ENCODE data around the gene KIFAP3.
A peak's percentile ranks its signal among the peaks of the same experiment; 100 is the strongest.
"Not testable (repeated sequence)": the region's sequence is repeated elsewhere in the genome, so short reads cannot be mapped to it uniquely, and the experiment has no call there.

The KIFAP3 gene

GRCh38 chr1:170068923-170069322 lies 5.6 kb downstream of the KIFAP3 start:
- H3K27me3 ChIP-seq, result no peaks in the 10 kb centered on the region
- H3K4me1 ChIP-seq, result peaks cover 0 to 61% (median 11%) of the 10 kb centered on the region in 4 donors
- H3K9me3 ChIP-seq, result no peaks in the 10 kb centered on the region
- DNase-seq, result no peak
- no peaks in the 10 kb centered on the region for H3K36me3 ChIP-seq
- peak overlapping the region in 1 of 2 donors; percentile 2 for H3K4me3 ChIP-seq
- peak overlapping the region; percentile 18 to 28 for H3K27ac ChIP-seq
- intact Hi-C loops (cut with DNase I; ENCODE audit: low total_unique reads), result loop anchor here (5.0 to 10.0 kb wide), 2 partner anchors 54 to 598 kb away; no protein-coding TSS in a partner anchor
- TF ChIP-seq CTCF (IDR thresholded peaks at IDR 0.05), result no peak

GRCh38 chr1:170067253-170067819 lies 7.2 kb downstream of the KIFAP3 start:
- peak overlapping the region in 1 of 2 donors; percentile 16 for H3K27ac ChIP-seq
- H3K27me3 ChIP-seq, result no peaks in the 10 kb centered on the region

GRCh38 chr1:170064821-170065220 lies 9.7 kb downstream of the KIFAP3 start:
- H3K4me1 ChIP-seq, result peaks cover 0 to 42% (median 9%) of the 10 kb centered on the region in 4 donors
- intact Hi-C loops (cut with DNase I; ENCODE audit: low total_unique reads), result loop anchor here (5.0 to 10.0 kb wide), 2 partner anchors 50 to 602 kb away; no protein-coding TSS in a partner anchor
- H3K4me3 ChIP-seq, result no peak overlapping the region
- no peaks in the 10 kb centered on the region for H3K9me3 ChIP-seq
- no peak for TF ChIP-seq CTCF (IDR thresholded peaks at IDR 0.05)
- H3K36me3 ChIP-seq, result no peaks in the 10 kb centered on the region
- H3K27ac ChIP-seq, result no peak overlapping the region
- no peak for DNase-seq
- no peaks in the 10 kb centered on the region for H3K27me3 ChIP-seq

More at GRCh38 chr1:170067253-170067819, 7.2 kb downstream of the KIFAP3 start:
- no peak for DNase-seq
- H3K9me3 ChIP-seq, result no peaks in the 10 kb centered on the region
- peaks cover 0 to 50% (median 12%) of the 10 kb centered on the region in 4 donors for H3K4me1 ChIP-seq
- no peak for TF ChIP-seq CTCF (IDR thresholded peaks at IDR 0.05)
- no peaks in the 10 kb centered on the region for H3K36me3 ChIP-seq
- no peak overlapping the region for H3K4me3 ChIP-seq
- intact Hi-C loops (cut with DNase I; ENCODE audit: low total_unique reads), result loop anchor here (5.0 to 10.0 kb wide), 2 partner anchors 53 to 600 kb away; no protein-coding TSS in a partner anchor

- Histone ChIP-seq H3K4me3 (no peak overlapping the region), H3K27ac (no peak overlapping the region), H3K9me3 (no peaks in the 10 kb centered on the region), H3K27me3 (no peaks in the 10 kb centered on the region), H3K4me1 (peaks cover 0 to 28% (median 9%) of the 10 kb centered on the region in 4 donors), H3K36me3 (no peaks in the 10 kb centered on the region)
- TF ChIP-seq CTCF (IDR thresholded peaks at IDR 0.05), result no peak
- intact Hi-C loops (cut with DNase I; ENCODE audit: low total_unique reads), result loop anchor here (10.0 kb wide), 1 partner anchor 48 kb away; no protein-coding TSS in a partner anchor
- no peak for DNase-seq
Measured at GRCh38 chr1:170063109-170063826, 11.2 kb downstream of the KIFAP3 start.

- H3K27me3 ChIP-seq, H3K27ac ChIP-seq, H3K4me3 ChIP-seq, H3K36me3 ChIP-seq, H3K9me3 ChIP-seq, DNase-seq: not testable (repeated sequence)
- peaks cover 0 to 20% (median 3%) of the 10 kb centered on the region in 4 donors for H3K4me1 ChIP-seq
- intact Hi-C loops (cut with DNase I; ENCODE audit: low total_unique reads), result loop anchor here (10.0 kb wide), 1 partner anchor 47 kb away; no protein-coding TSS in a partner anchor
Measured at GRCh38 chr1:170061676-170062075, 12.8 kb downstream of the KIFAP3 start.

GRCh38 chr1:170060015-170060520 lies 14.4 kb downstream of the KIFAP3 start:
- H3K9me3 ChIP-seq, H3K4me3 ChIP-seq, DNase-seq, H3K4me1 ChIP-seq, H3K27ac ChIP-seq, H3K27me3 ChIP-seq, H3K36me3 ChIP-seq: not testable (repeated sequence)
- intact Hi-C loops (cut with DNase I; ENCODE audit: low total_unique reads), result loop anchor here (10.0 kb wide), 1 partner anchor 45 kb away; no protein-coding TSS in a partner anchor

Data from tibial artery (tissue), 4 donors.